GM18517 (cell line): ENCODE data around the gene TTC31.
A peak's percentile ranks its signal among the peaks of the same experiment; 100 is the strongest.
"Not testable (repeated sequence)": the region's sequence is repeated elsewhere in the genome, so short reads cannot be mapped to it uniquely, and the experiment has no call there.

Experiments
- ATAC-seq: cut with Tn5 transposase; IDR thresholded peaks from one replicate; pipeline ENCODE4 v1.9.1; 2021; ENCODE audit warnings: mild to moderate bottlenecking, moderate library complexity; ENCODE audit not compliant: unreplicated experiment

Gene TTC31

DNA sequence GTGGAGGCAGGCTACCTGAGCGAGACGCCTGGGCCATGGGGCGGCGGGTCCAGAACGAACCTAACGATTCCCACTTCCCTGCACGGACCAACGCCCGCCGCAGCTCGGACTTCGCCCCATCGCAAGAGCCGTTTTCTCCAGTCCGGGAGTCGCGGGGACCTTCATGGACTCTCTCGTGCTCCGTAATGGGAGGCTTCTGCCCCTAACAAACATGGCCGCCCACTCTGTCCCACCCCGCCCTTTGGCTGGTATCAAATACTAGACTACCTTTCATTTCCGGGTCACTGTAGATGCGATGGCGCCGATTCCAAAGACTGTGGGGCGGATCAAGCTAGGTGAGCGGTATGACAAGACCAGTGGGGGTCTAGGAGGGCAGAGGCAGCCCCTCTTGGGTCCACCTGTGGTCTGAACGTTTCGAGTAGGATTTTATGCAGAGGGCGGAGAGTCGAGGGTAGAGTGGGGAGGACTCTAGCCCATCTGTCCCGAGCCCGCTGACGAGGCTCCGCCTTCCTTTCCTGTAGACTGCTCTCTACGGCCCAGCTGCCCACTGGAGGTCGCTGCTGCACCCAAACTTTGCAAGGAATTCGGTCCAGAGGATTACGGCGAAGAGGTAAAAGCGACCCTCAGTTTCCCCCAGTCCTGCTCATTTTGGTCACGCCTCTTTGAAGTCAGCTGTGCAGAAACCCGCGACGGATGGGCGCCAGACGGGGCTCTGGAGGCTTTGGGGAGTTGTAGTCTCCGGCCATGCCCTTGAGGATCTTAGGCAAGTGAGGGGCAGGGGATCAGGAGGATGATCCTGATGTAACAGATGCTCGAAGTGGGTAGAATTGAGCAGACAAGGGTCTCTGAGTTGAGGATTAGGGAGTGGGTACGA, at the start of gene TTC31, which contains the start of gene CCDC142:
Gene TTC31, plus strand, starts transcription at position 281 of the 874 bp plus-strand sequence. Its CDS starts 15 bp downstream, at position 296.
Gene CCDC142, minus strand, starts transcription at position 198 of the 874 bp plus-strand sequence. Its CDS starts 161 bp downstream, at position 37.
- peak; percentile 93 for ATAC-seq

- no peak for ATAC-seq
Observed at GRCh38 chr2:74436111-74436805, 46.6 kb upstream of the TTC31 start.

GRCh38 chr2:74436848-74437695, 45.8 kb upstream of the TTC31 start:
- ATAC-seq = no peak

GRCh38 chr2:74438248-74438647, 44.6 kb upstream of the TTC31 start:
- no peak for ATAC-seq

DNA sequence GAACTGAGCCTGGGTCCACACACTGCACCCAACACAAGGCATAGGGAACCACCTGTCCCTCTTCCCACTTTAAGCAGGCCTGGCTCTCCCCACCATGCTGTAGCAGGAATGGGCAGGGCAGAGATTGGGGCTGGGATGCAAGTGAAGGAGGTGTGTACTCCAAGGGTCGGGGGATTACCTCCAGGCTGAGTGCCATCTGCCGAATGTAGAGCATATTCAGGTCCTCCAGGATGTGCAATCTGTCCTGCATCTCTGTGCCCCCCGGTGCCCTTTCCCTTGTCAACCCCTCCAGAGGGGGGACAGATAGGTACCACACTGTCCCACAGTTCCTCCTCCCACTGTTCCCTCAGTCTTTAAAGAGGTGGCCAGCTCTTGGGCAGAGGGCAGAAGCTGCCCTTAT, 43.5 kb upstream of the TTC31 start:
- no peak for ATAC-seq

DNA sequence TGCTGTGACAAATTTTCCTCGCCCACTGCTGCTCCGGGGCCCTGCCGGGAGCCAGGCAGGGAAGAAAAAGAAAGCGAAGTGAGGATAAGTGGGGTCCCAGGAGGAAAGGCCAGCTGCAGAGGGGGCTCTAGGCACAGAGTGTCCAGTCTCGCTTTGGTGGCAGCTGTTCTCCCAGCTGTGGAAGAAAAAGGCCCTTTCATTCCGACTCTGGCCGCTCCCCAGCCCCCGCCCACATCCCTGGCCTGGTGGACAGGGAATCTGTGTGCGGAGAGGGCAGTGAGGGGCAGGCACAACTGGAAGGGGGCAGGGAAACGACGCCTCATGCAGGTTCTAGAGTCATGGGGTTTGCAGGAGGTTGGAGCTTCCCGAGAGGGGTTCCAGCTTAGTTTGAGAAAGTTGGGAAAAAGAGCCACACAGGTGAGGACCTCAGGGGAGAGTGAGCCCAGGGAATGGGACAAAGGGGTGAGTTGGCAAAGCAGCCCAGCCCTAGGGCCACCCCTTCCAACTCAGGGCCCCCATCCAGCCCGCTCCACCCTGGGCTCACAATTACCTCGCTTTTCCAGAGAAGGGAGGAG, 43.0 kb upstream of the TTC31 start:
- no peak for ATAC-seq

DNA sequence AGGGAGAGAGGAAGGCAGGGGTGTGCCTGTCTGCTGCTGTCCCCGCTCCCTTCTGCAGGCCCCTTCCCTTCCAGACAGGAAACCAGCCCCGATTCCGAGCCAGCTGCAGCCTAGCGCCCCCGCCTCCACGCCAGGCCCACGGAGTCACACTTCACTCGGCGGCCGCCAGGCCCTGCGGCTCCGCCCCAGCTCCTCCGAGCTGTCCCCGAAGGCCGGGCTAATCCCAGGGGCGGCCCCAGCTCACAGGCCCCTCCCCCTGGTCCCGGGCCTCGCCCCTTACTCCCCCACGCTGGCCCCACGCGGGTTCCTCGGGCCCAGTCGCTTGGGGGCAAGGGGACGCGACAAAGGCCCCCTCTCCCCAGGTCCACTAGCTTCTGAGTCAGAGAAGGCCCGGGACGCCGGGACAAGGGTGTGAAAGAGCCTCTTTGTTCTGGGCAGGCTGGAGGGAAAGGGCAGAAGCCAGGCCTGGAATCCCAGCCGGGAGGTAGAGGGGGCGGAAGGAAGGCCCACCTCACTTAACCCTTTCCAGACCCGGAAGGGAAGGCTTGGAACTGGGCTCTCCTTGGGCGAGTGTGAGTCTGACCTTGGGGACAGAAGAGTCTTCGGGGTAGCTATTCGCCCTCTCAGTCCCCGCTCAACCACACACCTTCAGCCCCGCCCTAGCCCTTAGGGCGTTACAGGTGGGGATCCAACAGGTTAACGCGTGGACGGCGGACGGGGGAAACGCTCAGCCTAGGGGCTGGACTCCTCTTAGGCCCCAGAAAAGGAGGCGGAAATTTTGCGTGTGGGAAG, 42.3 kb upstream of the TTC31 start:
- ATAC-seq = peak; percentile 72

DNA sequence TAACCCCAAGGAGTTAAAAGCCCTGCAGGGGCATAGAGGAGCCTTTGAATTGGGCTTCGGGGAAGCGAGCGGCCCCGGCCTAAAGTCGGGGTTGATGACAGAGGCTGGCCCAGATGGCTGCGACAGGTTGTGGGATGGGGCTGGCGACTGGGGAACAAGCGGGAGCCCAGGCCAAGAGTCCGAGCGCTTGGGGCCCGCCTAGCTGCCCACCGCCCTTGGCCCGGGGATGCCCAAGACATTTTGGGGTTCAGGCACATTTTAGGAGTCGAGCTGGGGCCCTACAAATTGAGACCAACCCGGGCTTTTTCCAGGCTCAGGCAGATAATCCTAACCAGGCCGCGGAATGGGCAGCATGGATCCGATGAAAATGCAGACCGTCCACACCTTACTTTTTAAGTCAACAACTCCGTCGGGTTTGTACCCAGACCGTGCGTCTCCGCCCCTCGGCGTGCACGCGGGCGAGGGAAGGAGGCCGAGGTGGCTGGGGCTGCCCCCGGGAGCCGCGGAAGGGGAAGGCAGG, 41.7 kb upstream of the TTC31 start:
- ATAC-seq = no peak

- no peak for ATAC-seq
Observed at GRCh38 chr2:74441690-74442482, 41.0 kb upstream of the TTC31 start, which contains the start of gene RTKN. Gene RTKN, minus strand, starts transcription at chr2:74441937. Its CDS starts 121 bp downstream, at chr2:74441816.

GRCh38 chr2:74442483-74443297, 40.2 kb upstream of the TTC31 start:
- ATAC-seq = not testable (repeated sequence)

DNA sequence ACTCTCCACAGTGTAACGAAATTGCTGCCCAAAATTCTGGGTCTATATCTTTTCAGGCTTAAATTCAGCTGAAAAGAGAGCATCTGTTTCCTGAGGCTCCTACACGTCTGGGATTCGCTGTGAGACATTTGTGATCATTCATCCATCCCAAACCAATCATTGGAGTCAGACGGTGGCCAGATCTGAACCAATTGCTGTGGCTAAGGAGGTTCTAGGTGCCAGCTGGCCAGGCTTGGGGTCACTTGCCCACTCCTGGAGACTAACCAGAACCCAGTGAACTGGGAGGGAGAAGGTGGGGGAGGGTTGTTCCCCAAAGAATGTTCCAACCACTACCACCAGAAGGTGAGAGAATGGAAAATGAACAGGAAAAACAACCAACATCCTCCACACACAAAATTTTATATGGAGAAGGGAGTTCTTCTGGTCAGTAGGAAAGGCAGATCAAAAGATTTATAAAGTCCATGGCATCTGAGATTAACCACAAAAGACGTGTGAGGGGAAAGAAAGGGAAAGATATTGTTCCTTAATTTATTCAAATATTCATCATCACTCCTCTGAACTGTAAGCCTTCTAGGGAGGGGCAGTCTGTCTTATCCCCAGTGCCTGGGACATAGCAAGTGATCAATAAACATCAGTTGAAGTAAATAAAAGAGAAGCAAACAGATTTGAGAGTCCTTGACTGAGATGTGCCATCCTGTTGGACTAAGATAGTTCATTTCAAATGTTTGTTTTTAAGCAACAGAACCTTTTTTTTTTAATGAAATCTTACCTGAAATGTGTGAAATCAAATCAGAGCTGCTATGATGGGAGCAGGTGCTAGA, 38.2 kb upstream of the TTC31 start:
- no peak for ATAC-seq

GRCh38 chr2:74447230-74447999, 35.5 kb upstream of the TTC31 start:
- ATAC-seq = no peak

GRCh38 chr2:74448771-74449170, 34.1 kb upstream of the TTC31 start:
- ATAC-seq = no peak

- ATAC-seq = no peak
Observed at GRCh38 chr2:74450570-74451190, 32.2 kb upstream of the TTC31 start.

DNA sequence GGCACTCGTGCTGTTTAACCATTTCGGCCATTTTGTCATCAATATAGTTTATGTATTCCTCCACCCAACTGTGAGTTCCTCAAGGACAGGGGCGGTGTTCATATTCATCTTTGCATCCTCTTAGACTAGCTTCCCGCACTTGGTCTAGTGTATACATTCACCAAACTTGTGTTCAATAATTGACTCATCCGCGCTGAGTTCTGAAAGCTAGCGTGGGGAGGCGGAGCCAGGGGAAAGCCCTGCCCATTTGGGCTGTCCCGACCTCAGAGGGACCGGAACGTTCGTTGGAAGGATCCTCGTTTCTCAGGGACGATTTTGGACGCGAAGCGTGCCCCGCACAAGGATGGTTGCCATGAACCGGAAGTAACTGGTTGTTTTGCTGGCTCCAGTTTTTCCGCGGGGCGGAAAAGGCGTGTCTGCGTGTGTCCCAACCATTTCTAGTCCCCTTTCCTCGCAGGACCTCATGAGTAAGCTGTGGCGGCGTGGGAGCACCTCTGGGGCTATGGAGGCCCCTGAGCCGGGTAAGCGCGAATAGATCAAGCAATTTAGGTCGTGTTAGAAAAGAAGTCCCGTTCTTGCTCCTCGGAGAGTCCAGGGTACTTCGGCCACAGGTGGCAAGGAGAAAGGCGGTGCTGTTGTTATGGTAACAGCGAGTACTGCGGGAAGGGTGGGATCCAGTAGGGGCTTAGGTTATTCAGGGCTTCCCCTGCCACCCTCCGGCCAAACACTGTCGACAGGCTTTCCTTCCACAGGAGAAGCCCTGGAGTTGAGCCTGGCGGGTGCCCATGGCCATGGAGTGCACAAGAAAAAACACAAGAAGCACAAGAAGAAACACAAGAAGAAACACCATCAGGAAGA, 28.0 kb upstream of the TTC31 start, which contains the start of gene INO80B:
Gene INO80B, plus strand, starts transcription at position 434 of the 858 bp plus-strand sequence. Its CDS starts 30 bp downstream, at position 464.
- peak; percentile 46 for ATAC-seq
